ENCODE results near the gene MBP. TPM values are rescaled to one million over a fixed set of nuclear protein-coding genes. Genes with fewer than 3 reads are reported as not detected.
A peak's percentile ranks its signal among the peaks of the same experiment; 100 is the strongest.

MBP gene
- total RNA-seq, 1 experiment from 2014 or later, result 88.8 TPM

DNA sequence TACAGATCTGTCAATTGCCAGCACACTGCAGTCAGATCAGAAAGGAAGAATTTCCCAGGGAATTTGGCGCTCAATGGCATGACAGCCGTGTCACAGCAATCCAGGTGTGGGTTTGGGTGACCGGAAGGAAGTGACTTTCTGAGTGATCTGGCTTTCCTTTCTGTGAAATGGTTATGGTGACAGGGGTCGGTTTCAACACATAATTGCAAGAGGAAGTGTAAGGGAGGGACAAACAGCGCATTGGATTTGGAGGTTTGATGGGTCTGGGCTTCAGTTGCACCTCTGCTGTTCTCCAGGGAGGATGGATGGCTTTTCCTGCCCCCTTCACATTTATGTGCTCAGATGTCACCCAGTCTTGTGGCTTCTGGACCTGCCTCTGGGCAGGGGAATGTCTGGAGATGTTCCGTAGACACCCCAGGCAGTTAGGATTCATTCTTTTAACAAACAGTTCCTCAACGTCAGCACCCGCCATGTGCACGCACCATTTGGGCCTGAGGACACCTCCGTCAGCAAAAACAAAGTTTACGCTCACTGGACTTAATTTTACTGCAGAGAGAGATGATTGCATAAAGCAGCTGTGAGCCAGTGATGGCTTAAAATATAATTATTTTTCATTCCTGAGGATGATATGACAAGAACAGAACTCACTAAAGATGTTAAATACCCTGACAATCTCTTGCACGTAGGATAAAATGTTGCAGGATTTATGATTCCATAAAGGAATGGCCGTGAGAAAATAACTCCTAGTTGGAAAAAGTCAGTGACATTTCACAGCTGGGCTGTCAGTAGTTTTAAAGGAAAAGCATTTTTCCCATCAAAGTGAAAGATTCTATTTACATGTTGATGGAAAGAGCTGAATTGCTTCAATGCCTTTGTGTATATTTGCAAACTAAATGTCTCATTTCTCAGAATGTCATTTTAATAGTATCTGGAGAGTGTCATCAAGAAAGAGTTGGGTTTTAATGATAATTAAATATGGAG, 36.9 kb downstream of the MBP start:
- in situ Hi-C loops (cut with HindIII; ENCODE audit: low pct_unique_long_range_greater_than_20kb, low sequenced_read_pairs) (no loop called here), intact Hi-C loops (cut with micrococcal nuclease; ENCODE audit: unreplicated experiment) (no loop called here)
- H3K4me3 ChIP-seq (ENCODE audit: low read depth in 2 of 2, low read length in 2 of 2), result no peak overlapping the region
- ATAC-seq, result no peak
- POLR2A ChIA-PET, result interaction anchor here (0.6 kb wide), 1 partner anchor 43 kb away, joined by 5 read pairs; no protein-coding TSS in a partner anchor
- H3K9me3 ChIP-seq (ENCODE audit: control insufficient read depth, insufficient read depth, low read depth, low read length), result no peaks in the 10 kb centered on the region
- DNase-seq (ENCODE audit: low read depth, low spot score), result no peak
- no peak overlapping the region for H3K27ac ChIP-seq (ENCODE audit: low read length)
- H3K36me3 ChIP-seq (ENCODE audit: control insufficient read depth, insufficient read depth, low read length), result no peaks in the 10 kb centered on the region
- TF ChIP-seq POLR2AphosphoS5 (IDR thresholded peaks at IDR 0.05; ENCODE audit: low read depth, low read length) (no peak), SIN3A (IDR thresholded peaks at IDR 0.05; ENCODE audit: borderline replicate concordance, insufficient read depth, low read depth, low read length) (no peak), TCF7L2 (IDR thresholded peaks at IDR 0.05; ENCODE audit: low read depth, low read length) (no peak)
- TF ChIP-seq, protein P1, sequence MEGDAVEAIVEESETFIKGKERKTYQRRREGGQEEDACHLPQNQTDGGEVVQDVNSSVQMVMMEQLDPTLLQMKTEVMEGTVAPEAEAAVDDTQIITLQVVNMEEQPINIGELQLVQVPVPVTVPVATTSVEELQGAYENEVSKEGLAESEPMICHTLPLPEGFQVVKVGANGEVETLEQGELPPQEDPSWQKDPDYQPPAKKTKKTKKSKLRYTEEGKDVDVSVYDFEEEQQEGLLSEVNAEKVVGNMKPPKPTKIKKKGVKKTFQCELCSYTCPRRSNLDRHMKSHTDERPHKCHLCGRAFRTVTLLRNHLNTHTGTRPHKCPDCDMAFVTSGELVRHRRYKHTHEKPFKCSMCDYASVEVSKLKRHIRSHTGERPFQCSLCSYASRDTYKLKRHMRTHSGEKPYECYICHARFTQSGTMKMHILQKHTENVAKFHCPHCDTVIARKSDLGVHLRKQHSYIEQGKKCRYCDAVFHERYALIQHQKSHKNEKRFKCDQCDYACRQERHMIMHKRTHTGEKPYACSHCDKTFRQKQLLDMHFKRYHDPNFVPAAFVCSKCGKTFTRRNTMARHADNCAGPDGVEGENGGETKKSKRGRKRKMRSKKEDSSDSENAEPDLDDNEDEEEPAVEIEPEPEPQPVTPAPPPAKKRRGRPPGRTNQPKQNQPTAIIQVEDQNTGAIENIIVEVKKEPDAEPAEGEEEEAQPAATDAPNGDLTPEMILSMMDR (IDR thresholded peaks at IDR 0.05), result no peak
- TF ChIP-seq, protein P2, sequence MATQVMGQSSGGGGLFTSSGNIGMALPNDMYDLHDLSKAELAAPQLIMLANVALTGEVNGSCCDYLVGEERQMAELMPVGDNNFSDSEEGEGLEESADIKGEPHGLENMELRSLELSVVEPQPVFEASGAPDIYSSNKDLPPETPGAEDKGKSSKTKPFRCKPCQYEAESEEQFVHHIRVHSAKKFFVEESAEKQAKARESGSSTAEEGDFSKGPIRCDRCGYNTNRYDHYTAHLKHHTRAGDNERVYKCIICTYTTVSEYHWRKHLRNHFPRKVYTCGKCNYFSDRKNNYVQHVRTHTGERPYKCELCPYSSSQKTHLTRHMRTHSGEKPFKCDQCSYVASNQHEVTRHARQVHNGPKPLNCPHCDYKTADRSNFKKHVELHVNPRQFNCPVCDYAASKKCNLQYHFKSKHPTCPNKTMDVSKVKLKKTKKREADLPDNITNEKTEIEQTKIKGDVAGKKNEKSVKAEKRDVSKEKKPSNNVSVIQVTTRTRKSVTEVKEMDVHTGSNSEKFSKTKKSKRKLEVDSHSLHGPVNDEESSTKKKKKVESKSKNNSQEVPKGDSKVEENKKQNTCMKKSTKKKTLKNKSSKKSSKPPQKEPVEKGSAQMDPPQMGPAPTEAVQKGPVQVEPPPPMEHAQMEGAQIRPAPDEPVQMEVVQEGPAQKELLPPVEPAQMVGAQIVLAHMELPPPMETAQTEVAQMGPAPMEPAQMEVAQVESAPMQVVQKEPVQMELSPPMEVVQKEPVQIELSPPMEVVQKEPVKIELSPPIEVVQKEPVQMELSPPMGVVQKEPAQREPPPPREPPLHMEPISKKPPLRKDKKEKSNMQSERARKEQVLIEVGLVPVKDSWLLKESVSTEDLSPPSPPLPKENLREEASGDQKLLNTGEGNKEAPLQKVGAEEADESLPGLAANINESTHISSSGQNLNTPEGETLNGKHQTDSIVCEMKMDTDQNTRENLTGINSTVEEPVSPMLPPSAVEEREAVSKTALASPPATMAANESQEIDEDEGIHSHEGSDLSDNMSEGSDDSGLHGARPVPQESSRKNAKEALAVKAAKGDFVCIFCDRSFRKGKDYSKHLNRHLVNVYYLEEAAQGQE (IDR thresholded peaks at IDR 0.05; ENCODE audit: insufficient read depth in 1 of 2, low read depth in 2 of 2, low read length in 1 of 2), result no peak
- peaks cover 51% of the 10 kb centered on the region for H3K4me1 ChIP-seq (ENCODE audit: control insufficient read depth, insufficient read depth, low read length)
- no peaks in the 10 kb centered on the region for H3K27me3 ChIP-seq (ENCODE audit: control insufficient read depth, insufficient read depth, low read length)
- BruUV-seq (replicated peaks), result no TSS peak
- CTCF ChIA-PET, result no interaction called here

DNA sequence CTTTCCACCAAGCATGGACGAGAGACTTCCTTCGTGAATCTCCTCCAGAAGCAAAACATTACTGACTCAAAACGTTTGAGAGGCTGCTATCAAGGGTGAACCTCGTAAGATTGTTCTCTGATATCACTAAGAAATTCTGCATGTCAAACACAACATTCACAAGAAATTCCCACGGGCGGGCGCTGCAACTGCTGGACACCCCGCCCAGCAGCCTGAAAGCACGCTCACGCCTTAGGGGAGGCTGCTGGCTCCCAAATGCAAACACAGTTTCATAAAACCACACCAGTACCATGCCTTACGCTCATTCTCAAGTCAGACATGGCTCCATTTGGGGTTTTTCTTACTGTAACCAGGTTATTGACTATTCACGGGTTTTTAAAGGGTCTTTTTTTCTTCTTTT, 39.0 kb downstream of the MBP start:
- DNase-seq (ENCODE audit: low read depth, low spot score), result no peak
- BruUV-seq (replicated peaks), result no TSS peak
- Histone ChIP-seq H3K4me3 (ENCODE audit: low read depth in 2 of 2, low read length in 2 of 2) (no peak overlapping the region), H3K4me1 (ENCODE audit: control insufficient read depth, insufficient read depth, low read length) (peaks cover 52% of the 10 kb centered on the region), H3K27me3 (ENCODE audit: control insufficient read depth, insufficient read depth, low read length) (no peaks in the 10 kb centered on the region), H3K27ac (ENCODE audit: low read length) (peak overlapping the region; percentile 36), H3K36me3 (ENCODE audit: control insufficient read depth, insufficient read depth, low read length) (no peaks in the 10 kb centered on the region), H3K9me3 (ENCODE audit: control insufficient read depth, insufficient read depth, low read depth, low read length) (no peaks in the 10 kb centered on the region)
- no peak for ATAC-seq
- TF ChIP-seq, protein P2 (IDR thresholded peaks at IDR 0.05; ENCODE audit: insufficient read depth in 1 of 2, low read depth in 2 of 2, low read length in 1 of 2), result no peak
- TF ChIP-seq TCF7L2 (IDR thresholded peaks at IDR 0.05; ENCODE audit: low read depth, low read length) (no peak), SIN3A (IDR thresholded peaks at IDR 0.05; ENCODE audit: borderline replicate concordance, insufficient read depth, low read depth, low read length) (no peak), POLR2AphosphoS5 (IDR thresholded peaks at IDR 0.05; ENCODE audit: low read depth, low read length) (no peak; the same call in 1 of the 2 replicates)
- TF ChIP-seq, protein P1 (IDR thresholded peaks at IDR 0.05), result no peak
- POLR2A ChIA-PET, result no interaction called here
- CTCF ChIA-PET, result no interaction called here
- in situ Hi-C loops (cut with HindIII; ENCODE audit: low pct_unique_long_range_greater_than_20kb, low sequenced_read_pairs) (no loop called here), intact Hi-C loops (cut with micrococcal nuclease; ENCODE audit: unreplicated experiment) (no loop called here)
